Measurements from ENCODE around the gene VWA8.
"Not testable (repeated sequence)": the region's sequence is repeated elsewhere in the genome, so short reads cannot be mapped to it uniquely, and the experiment has no call there.

The VWA8 gene

GRCh38 chr13:41648314-41648935, 312.5 kb downstream of the VWA8 start:
- ATAC-seq (ENCODE audit: low read depth) (peak; percentile 86), DNase-seq (ENCODE audit: low spot score) (no peak)
- Histone ChIP-seq H3K27ac (ENCODE audit: poor library complexity, severe bottlenecking) (peak overlapping the region; percentile 43), H3K36me3 (ENCODE audit: low read depth) (no peaks in the 10 kb centered on the region), H3K4me1 (ENCODE audit: insufficient read depth, poor library complexity, severe bottlenecking) (peaks cover 37% of the 10 kb centered on the region), H3K9me3 (ENCODE audit: severe bottlenecking) (no peaks in the 10 kb centered on the region), H3K4me3 (ENCODE audit: severe bottlenecking) (no peak overlapping the region), H3K27me3 (ENCODE audit: insufficient read depth, poor library complexity, severe bottlenecking) (no peaks in the 10 kb centered on the region)
- no peak for TF ChIP-seq CTCF (IDR thresholded peaks at IDR 0.05; ENCODE audit: poor library complexity, severe bottlenecking)

GRCh38 chr13:41647699-41648313, 313.1 kb downstream of the VWA8 start:
- ATAC-seq (ENCODE audit: low read depth), result peak; percentile 10; the same call in 2 of the 3 replicates
- H3K27ac ChIP-seq (ENCODE audit: poor library complexity, severe bottlenecking), result peak overlapping the region; percentile 43
- H3K4me3 ChIP-seq (ENCODE audit: severe bottlenecking); H3K9me3 ChIP-seq (ENCODE audit: severe bottlenecking); DNase-seq (ENCODE audit: low spot score); H3K36me3 ChIP-seq (ENCODE audit: low read depth); H3K27me3 ChIP-seq (ENCODE audit: insufficient read depth, poor library complexity, severe bottlenecking): not testable (repeated sequence)
- H3K4me1 ChIP-seq (ENCODE audit: insufficient read depth, poor library complexity, severe bottlenecking), result peaks cover 37% of the 10 kb centered on the region

- H3K9me3 ChIP-seq (ENCODE audit: severe bottlenecking), result no peaks in the 10 kb centered on the region
- ATAC-seq (ENCODE audit: low read depth) (peak; percentile 65), DNase-seq (ENCODE audit: low spot score) (no peak)
- peaks cover 37% of the 10 kb centered on the region for H3K4me1 ChIP-seq (ENCODE audit: insufficient read depth, poor library complexity, severe bottlenecking)
- TF ChIP-seq CTCF (IDR thresholded peaks at IDR 0.05; ENCODE audit: poor library complexity, severe bottlenecking), result no peak
- H3K4me3 ChIP-seq (ENCODE audit: severe bottlenecking), result no peak overlapping the region
- H3K27ac ChIP-seq (ENCODE audit: poor library complexity, severe bottlenecking), result peak overlapping the region; percentile 52
- H3K27me3 ChIP-seq (ENCODE audit: insufficient read depth, poor library complexity, severe bottlenecking), result no peaks in the 10 kb centered on the region
- no peaks in the 10 kb centered on the region for H3K36me3 ChIP-seq (ENCODE audit: low read depth)
Observed at GRCh38 chr13:41645331-41645730, 315.6 kb downstream of the VWA8 start.

- no peak for TF ChIP-seq CTCF (IDR thresholded peaks at IDR 0.05; ENCODE audit: poor library complexity, severe bottlenecking)
- Histone ChIP-seq H3K27me3 (ENCODE audit: insufficient read depth, poor library complexity, severe bottlenecking) (no peaks in the 10 kb centered on the region), H3K4me1 (ENCODE audit: insufficient read depth, poor library complexity, severe bottlenecking) (peaks cover 37% of the 10 kb centered on the region), H3K36me3 (ENCODE audit: low read depth) (no peaks in the 10 kb centered on the region), H3K9me3 (ENCODE audit: severe bottlenecking) (no peaks in the 10 kb centered on the region), H3K27ac (ENCODE audit: poor library complexity, severe bottlenecking) (peak overlapping the region; percentile 52), H3K4me3 (ENCODE audit: severe bottlenecking) (no peak overlapping the region)
- ATAC-seq (ENCODE audit: low read depth), result no peak
- DNase-seq (ENCODE audit: low spot score), result no peak
Observed at GRCh38 chr13:41644742-41645141, 316.2 kb downstream of the VWA8 start.

- ATAC-seq (ENCODE audit: low read depth) (no peak), DNase-seq (ENCODE audit: low spot score) (no peak)
- Histone ChIP-seq H3K4me3 (ENCODE audit: severe bottlenecking) (no peak overlapping the region), H3K9me3 (ENCODE audit: severe bottlenecking) (no peaks in the 10 kb centered on the region), H3K4me1 (ENCODE audit: insufficient read depth, poor library complexity, severe bottlenecking) (peaks cover 32% of the 10 kb centered on the region), H3K36me3 (ENCODE audit: low read depth) (no peaks in the 10 kb centered on the region), H3K27me3 (ENCODE audit: insufficient read depth, poor library complexity, severe bottlenecking) (no peaks in the 10 kb centered on the region), H3K27ac (ENCODE audit: poor library complexity, severe bottlenecking) (no peak overlapping the region)
- no peak for TF ChIP-seq CTCF (IDR thresholded peaks at IDR 0.05; ENCODE audit: poor library complexity, severe bottlenecking)
Observed at GRCh38 chr13:41643507-41643906, 317.4 kb downstream of the VWA8 start.
